ENCODE data around the gene RASSF1. TPM values are rescaled to one million over a fixed set of nuclear protein-coding genes. Genes with fewer than 3 reads are reported as not detected.

Gene RASSF1
- total RNA-seq, 2 donors from 2014 or later, result 31.3 to 40.3 TPM

DNA sequence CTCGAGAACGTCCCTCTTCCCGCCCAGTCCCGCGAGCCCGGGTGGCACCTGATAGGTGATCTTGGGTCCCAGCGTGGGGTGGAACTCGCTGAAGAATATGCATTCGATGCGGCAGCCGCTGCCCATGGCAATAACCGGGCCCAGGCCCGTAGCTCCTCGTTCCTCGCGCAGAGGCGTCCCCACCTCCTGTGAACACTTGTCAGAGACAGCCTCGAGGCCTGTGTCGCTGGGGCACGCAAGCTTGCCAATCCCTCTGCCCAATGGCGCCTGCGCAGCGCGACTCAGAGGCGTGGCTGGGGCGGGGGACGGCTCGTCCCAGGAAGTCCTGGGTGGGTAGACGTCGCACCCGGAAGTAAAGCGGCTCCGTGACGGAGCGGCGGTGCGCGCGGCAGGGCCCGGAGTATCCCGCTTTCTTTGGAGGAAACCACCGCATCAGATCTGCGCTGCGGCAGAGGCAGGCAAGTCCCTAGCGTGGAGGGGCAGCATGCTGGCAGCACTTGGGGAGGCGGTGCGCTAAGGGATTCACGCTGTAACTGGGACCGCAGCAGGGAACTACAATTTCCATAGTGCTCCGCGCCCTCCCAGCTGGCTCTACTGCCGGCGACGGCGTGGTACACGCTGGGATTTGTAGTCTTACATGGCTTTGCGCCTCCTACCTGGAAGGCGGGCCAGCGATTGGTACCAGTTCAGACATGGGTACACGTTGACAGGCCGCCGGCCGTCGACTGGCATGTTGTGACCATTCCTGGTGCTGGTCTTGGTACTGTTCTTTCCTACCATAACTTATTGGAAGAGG, 10.1 kb upstream of the RASSF1 start, which contains the start of the genes CYB561D2 and NPRL2:
TSS of gene CYB561D2 (plus strand) at position 336 of the 796 bp plus-strand sequence. CDS start 572 bp downstream, outside the sequence.
TSS of gene NPRL2 (minus strand) at position 249 of the 796 bp plus-strand sequence. CDS start at position 126, 123 bp downstream.
- DNase-seq (ENCODE audit: low spot score), result peak; percentile 99
- intact Hi-C loops (cut with DNase I), result no loop called here

DNA sequence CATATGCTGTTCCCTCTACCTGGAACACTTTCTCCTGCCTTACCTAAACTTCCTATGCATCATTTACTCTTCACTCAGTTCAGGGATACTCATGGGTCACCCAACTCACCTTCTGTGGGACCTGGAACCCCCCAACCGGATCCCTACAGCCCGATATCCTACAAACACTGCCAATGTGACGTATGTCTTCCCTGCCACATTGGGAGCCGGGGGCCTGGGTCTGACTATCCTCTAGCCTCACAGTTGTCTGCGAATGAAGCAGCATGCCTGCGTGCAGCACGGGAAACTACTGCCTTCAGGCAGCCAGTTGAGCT, 9.5 kb upstream of the RASSF1 start:
- intact Hi-C loops (cut with DNase I), result no loop called here
- DNase-seq (ENCODE audit: low spot score), result no peak

DNA sequence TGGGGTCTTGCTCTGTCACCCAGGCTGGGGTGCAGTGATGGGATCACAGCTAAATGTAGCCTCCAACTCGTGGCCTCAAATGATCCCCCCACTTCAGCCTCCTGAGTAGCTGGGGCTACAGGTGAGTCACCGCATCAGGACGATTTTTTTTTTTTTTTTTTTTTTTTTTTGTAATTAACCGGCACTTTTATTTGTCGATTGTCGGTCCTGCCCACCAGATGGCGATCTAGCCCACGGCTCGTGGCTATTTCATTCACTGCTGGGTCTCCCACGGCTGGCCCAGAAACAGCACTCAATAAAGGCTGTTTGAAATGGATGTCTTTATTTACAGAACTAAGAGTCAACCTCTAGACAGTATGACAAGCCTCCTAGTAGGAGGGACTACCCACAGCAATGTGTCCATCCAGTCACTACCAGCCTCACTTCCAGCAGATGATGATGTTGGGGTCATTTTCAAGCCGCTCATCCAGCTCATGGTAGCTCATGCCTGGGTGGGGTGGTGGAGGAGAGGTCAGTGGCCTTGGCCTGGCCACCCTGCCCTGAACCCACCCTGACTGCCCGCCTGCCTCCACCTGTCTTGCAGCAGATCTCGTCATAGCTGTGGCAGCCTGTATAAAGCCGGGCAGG, 6.7 kb upstream of the RASSF1 start:
- no peak for DNase-seq (ENCODE audit: low spot score)
- intact Hi-C loops (cut with DNase I), result loop anchor here in 1 of 2 donors (5.0 kb wide), 1 partner anchor 195 kb away; no protein-coding TSS in a partner anchor

DNA sequence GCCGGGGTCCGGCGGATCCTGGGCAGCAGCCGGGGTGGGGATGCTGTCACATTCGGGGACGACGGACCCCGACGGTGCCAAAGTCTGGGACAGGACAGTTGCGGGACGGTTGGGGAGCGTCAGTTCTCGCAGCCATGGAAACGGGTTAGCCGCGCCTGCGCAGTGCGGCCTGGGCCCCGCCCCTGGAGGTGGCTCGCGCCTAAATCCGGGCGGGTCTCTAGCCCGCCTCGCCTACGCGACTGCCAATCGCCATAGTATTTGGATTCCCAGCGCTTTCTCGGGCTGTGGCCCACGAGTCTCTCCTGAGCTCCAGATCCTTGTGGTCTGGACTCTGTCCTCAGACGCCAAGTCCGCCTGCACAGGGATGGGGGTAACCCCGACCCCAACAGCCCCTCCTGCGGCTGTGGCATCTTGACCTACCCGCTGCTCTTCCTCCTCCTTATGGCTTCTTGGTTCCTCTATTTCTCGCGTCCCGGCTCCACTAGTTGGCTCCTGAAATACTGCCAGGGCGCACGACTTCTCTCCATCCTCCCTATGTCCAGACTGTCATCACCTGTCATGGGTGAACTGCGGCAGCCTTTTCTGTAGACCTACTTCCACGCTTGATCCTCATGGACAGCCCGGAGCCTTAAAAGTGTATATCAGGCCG, 5.1 kb upstream of the RASSF1 start, which contains the start of gene ZMYND10:
TSS of gene ZMYND10 (minus strand) at position 147 of the 649 bp plus-strand sequence. CDS start 153 bp downstream, outside the sequence.
- intact Hi-C loops (cut with DNase I), result loop anchor here in 1 of 2 donors (5.0 kb wide), 1 partner anchor 197 kb away; no protein-coding TSS in a partner anchor
- peak; percentile 92 for DNase-seq (ENCODE audit: low spot score)

DNA sequence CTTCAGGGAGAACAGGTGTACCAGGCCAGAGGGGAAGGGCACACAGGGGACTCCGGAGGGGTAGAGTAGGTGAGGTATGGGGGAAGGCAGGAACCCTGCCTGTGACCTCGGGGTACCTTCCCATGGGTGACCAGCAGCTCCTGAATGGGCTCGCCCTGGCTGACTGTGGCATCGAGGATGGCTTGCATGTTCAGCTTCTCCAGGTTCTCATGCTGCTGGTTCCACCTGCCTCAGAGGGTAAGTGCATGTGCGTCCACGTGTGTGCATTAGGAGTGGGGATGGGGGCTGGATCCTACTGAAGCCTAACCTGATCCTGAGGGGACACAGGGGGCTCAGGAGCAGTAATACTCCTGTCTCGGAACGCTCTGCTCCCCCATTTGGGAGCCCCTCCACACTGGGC, 4.4 kb upstream of the RASSF1 start:
- intact Hi-C loops (cut with DNase I), result loop anchor here in 1 of 2 donors (5.0 kb wide), 1 partner anchor 197 kb away; no protein-coding TSS in a partner anchor
- no peak for DNase-seq (ENCODE audit: low spot score)

DNA sequence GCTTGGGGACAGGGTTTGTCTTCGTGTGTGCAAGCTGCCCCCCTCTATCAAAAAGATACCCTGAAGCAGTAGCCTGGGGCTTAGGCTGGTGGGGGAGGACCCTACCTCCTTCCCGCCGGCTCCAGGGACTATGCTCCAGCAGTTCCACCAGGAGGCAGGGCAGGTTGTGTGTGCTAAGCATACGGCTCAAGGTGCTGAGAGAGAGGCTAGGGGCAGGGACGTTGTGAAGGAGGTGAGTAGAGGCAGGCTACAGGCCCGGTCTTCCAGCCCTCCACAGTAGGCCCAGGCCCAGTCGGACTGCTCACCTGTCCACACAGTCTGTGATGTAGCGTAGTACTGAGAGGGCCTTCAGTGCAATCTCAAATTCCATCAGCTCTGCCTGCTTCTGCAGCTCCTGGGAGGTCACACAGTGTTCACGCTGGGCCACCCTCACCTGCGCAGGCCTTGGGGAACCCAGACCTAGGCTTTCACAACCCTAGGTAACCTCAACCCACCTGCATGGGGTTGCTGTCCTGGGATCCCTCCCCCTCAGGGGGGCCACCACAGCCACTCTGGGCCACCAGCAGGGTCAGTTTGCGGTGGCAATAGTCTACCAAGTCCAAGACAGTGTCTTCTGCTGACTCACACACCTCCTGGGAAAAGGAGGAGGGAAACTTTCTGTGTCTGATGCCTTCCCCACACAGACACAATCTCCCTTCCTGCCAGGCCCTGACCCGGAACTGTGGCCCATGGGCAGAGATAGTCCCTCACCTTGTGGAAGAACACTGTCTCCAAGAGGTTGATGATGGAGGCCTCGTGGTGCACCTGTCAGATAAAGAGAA, 2.4 kb upstream of the RASSF1 start:
- intact Hi-C loops (cut with DNase I), result no loop called here
- DNase-seq (ENCODE audit: low spot score), result no peak

DNA sequence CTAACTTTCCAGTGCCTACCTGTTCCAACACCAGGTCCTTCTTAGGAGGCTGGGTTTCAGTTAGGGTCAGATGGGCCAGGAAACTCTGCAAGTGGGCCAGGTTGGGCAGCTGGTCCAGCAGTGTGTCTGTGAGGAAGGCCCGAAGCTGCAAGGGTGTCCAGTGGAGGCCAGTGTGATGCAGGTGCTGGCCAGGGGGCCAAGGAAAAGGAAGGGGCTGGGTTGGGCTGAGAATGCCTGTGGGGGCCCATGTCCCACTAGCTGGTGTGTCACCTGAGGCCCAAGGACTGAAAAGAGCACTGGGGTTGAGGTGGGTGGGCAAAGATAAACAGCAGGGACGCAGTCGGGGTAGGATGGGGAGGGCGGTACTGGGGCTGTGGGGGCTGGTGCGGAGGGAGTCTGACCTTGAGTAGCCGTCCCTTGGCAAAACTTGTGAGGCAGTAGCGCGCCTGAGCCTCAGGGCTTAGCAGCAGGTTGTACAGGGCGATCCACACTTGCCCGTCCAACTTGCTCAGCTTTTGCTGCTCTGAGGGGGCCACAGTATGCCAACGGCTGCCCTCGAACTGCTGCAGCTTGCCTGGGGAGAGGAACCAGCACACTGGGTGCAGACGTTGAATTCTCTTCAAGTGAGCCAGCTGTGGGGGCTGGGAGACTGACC, 1.5 kb upstream of the RASSF1 start:
- DNase-seq (ENCODE audit: low spot score), result no peak
- intact Hi-C loops (cut with DNase I), result no loop called here

DNA sequence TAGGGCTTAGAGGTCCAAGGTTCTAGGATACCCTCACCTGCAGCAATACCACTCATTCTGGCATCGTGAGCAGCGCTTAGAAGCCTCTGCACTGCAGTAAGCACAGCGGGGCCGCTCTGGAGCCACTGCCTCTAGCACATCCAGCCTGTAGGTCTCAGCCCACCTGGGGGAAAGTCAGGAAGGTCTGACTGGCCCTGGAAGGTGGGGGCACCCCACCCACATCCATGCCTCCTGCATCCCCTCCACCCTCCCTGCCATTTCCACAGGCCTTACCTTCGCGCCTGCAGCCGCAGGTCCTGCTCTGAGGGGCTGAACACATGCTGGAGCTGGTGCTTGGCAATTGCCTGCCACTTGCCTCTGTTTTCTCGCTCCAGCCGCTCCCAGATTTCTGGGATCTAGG, 901 bp upstream of the RASSF1 start:
- DNase-seq (ENCODE audit: low spot score), result no peak
- intact Hi-C loops (cut with DNase I), result no loop called here

DNA sequence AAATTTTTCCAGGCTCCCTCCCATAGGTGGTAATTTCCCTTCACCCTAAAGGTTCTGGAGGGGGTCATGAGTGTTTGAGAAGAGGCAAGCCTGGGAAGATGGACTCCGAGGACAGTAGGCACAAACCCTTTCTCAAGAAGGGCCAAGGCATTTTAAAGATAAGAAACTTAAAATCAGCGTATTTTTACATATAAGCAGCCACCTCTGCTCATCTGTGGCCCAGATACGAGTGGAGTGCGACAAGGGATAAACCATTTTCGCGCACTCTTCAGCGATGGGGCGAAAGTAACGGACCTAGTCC, 539 bp downstream of the RASSF1 start:
- intact Hi-C loops (cut with DNase I), result no loop called here
- DNase-seq (ENCODE audit: low spot score), result no peak

DNA sequence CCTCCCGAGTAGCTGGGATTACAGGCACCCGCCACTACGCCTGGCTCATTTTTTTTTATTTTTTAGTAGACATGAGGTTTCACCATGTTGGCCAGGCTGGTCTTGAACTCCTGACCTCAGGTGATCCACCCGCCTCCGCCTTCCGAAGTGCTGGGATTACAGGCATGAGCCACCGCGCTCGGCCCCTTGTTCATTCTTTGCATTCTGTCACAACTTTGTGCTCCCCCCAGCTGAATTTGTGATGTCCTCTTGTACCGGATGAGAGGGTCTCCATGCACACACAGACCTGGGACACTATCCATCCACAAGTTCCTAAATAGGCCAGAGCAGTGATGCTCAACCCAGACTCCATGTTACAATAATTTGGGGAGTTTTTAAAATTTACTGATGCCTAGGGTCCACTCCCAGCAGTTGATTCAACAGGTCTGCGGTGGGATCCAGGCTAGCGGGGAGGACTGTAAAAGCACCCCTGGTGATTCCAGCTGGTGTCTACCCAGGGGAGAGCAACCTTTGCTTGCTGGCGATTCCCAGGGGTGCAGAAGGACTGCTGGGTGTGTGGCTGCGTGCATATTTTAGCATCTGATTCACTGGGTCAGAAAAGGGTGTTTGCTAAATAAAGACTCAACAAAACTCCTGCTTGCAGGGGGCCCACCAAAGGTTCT, 1.0 kb downstream of the RASSF1 start:
- intact Hi-C loops (cut with DNase I), result loop anchor here in 1 of 2 donors (10.0 kb wide), 1 partner anchor 1715 kb away; the partner anchor contains the start of gene DUSP7
- DNase-seq (ENCODE audit: low spot score), result no peak

DNA sequence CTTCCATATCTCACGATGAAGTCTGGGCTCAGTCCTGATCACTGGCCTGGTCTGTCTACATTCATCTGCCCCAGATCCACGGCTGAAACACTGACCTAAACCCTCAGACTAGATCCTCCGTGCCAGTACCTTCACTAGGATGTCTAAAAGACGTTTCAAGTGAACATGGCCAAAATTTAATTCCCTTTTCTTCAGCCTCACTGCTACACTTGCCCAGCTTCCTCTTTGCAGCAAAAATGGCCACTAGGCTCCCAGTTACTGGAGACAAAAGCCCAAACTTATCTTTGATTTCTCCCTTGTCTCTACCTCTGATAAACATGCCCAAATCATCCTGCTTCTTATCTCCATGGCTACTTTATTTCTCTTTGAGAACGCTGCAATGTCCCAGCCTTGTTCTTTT, 1.7 kb downstream of the RASSF1 start:
- intact Hi-C loops (cut with DNase I), result loop anchor here in 1 of 2 donors (10.0 kb wide), 1 partner anchor 1716 kb away; the partner anchor contains the start of gene DUSP7
- no peak for DNase-seq (ENCODE audit: low spot score)

DNA sequence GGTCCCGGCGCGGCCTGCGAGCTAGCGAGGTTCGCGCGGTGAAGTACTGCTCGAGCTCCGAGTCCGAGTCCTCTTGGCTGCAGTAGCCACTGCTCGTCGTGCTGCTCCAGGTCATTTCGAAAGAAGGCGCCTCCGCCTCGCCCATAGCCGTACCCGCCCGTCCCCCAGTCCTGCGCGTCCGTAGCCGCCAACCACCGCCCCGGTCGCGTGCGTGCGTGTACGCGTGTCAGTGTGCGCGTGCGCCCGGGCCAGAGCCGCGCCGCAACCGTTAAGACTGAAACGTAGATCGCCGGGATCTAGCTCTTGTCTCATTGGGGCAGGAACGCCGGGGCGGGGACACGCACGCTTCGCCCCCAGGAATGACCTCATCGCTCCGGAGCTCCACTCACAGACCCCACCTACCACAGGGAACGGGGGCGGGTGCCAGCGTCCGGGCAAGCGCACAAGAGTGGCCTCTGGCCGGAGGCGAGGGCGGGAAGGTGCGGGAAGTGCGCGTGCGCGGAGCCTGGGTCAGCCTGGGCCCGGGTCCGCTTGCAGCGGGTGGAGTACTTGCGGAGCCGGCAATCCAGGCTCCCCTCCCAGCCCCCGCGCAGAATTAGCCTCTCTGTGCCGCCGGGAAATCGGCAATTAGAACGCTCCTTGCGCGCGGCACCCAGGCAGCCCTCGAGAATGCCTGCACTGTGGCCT, 3.3 kb downstream of the RASSF1 start:
- intact Hi-C loops (cut with DNase I), result loop anchor here in 1 of 2 donors (10.0 kb wide), 1 partner anchor 1717 kb away; the partner anchor contains the start of gene DUSP7
- DNase-seq (ENCODE audit: low spot score), result peak; percentile 100

DNA sequence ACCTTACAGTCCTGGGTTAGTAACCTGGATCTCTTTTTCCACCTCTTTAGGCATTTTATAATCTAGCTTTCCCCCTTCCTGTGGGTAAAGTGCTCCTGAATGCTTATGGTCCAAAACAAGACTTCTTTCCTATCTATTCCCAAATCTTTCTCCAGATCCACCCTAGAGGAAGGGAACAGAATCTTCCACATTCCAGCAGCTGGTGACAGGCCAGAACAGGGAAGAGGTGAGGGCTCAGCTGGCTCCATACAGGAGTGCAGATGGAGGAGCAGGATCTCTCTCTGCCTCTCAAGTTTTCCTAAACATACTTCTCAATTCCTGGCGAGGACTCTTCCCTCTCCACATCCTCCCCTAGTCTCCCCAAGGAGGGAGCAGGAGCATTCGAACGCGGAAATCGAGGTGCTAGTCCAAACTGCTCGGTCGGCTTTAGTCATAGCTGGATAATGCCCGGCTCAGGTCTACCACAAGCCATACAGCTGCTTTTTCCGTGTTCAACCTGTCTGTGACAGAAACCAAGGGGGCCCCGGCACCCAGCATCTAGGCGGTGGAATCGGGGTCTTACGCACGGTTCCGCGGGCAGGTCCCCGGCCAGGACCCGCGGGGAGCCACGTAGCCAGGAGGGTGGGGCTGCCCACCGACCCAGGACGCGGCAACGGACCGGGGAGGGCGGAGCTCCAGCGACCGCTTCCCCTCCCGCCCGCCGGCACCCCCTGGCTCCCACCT, 4.0 kb downstream of the RASSF1 start:
- peak; percentile 82 for DNase-seq (ENCODE audit: low spot score)
- intact Hi-C loops (cut with DNase I), result loop anchor here in 1 of 2 donors (10.0 kb wide), 1 partner anchor 1718 kb away; the partner anchor contains the start of gene DUSP7

DNA sequence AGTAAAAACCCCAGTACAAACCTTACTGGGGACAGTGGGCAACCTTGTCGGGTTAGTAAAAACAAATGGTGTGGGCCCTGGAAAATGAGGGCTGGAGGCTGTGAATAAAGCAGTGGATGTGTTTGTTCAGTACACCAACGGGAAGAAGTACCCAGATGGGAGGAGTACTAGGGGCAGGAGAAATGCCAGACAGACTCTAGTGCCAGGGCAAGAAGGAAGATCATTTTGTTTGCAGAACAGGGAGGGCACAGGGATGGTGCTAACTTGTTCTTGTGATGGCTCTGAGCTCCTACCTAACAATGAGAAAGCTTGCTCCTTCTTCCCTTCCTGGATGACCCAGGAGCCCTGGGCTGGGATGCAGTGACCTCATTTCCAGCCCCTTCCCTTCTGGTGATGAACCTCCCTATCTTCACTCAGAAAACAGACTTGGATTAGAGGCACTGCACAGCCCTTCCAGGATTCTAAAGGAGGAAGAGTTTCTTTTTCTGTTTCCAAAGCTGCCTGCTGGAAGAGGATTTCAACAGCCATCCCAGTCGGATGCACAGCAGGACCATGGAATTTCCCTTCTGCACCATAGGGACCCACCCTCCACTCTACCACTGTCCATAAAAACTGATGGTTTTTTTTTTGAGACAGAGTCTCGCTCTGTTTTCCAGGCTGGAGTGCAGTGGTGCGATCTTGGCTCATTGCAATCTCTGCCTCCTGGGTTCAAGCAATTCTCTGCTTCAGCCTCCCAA, 6.1 kb downstream of the RASSF1 start:
- intact Hi-C loops (cut with DNase I), result loop anchor here in 1 of 2 donors (10.0 kb wide), 1 partner anchor 1720 kb away; the partner anchor contains the start of gene DUSP7
- no peak for DNase-seq (ENCODE audit: low spot score)

DNA sequence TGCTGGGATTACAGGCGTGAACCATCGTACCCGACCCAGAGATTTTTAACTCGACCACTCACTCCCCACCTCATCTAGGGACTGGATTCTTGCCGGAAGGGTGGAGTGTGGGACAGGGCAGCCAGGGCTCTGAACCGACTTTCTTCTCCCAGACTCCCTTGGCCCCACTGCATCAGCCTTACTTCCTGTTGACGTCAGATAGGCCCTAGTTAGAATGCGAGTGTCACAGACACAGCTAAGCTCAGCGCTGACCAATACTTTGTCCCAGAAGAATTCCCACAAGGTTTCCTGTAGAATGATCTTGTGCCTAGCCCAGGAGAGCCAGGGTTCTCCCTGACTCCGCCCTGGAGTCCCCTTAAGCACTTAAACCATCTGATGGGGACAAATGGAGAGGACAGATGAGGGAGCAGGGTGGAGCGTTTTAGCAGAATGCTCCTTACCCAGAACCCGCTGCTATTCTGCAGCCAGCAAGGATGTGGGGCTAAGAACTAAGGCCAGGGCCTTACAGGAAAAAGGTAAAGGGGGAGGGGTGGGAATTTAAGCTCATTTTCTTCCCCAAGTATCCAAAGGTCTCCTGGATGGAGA, 6.8 kb downstream of the RASSF1 start:
- peak; percentile 88 for DNase-seq (ENCODE audit: low spot score)
- intact Hi-C loops (cut with DNase I), result loop anchor here in 1 of 2 donors (10.0 kb wide), 1 partner anchor 1721 kb away; the partner anchor contains the start of gene DUSP7

Measured in posterior vena cava (tissue), 2 donors.